Measurements from ENCODE around the gene MFSD8.
"Not testable (repeated sequence)": the region's sequence is repeated elsewhere in the genome, so short reads cannot be mapped to it uniquely, and the experiment has no call there.

MFSD8 gene

GRCh38 chr4:127967141-127967775 lies 2.3 kb upstream of the MFSD8 start:
- no peak for TF ChIP-seq ZNF274 (IDR thresholded peaks at IDR 0.05; ENCODE audit: low read depth, low read length)
- H3K4me3 ChIP-seq (ENCODE audit: low read length): no peak overlapping the region

- H3K4me3 ChIP-seq (ENCODE audit: low read length): peak overlapping the region; percentile 89
- no peak for TF ChIP-seq ZNF274 (IDR thresholded peaks at IDR 0.05; ENCODE audit: low read depth, low read length)
These were observed 816 bp upstream of the MFSD8 start for GRCh38 chr4:127965803-127966175.

- peak overlapping the region; percentile 67 for H3K4me3 ChIP-seq (ENCODE audit: low read length)
These were observed 429 bp downstream of the MFSD8 start for GRCh38 chr4:127964426-127965061.

DNA sequence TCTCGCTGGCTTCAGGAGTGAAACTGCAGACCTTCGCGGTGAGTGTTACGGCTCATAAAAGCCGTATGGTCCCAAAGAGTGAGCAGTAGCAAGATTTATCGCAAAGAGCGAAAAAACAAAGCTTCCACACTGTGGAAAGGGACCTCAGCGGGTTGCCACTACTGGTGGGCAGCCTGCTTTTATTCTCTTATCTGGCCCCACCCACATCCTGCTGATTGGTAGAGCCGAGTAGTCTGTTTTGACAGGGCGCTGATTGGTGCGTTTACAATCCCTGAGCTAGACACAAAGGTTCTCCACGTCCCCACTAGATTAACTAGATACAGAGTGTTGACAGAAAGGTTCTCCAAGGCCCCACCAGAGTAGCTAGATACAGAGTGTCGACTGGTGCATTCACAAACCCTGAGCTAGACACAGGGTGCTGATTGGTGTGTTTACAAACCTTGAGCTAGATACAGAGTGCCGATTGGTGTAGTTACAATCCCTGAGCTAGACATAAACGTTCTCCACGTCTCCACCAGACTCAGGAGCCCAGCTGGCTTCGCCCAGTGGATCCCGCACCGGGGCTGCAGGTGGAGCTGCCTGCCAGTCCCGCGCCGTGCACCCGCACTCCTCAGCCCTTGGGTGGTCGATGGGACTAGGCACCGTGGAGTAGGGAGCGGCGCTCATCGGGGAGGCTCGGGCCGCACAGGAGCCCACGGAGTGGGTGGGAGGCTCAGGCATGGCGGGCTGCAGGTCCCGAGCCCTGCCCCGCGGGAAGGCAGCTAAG lies 1.2 kb downstream of the MFSD8 start:
- peak overlapping the region; percentile 67; the same call in 1 of the 2 replicates for H3K4me3 ChIP-seq (ENCODE audit: low read length)

- no peak for TF ChIP-seq ZNF274 (IDR thresholded peaks at IDR 0.05; ENCODE audit: low read depth, low read length)
- H3K4me3 ChIP-seq (ENCODE audit: low read length): no peak overlapping the region
These were observed 5.2 kb downstream of the MFSD8 start for GRCh38 chr4:127959794-127960193.

- no peak for TF ChIP-seq ZNF274 (IDR thresholded peaks at IDR 0.05; ENCODE audit: low read depth, low read length)
- H3K4me3 ChIP-seq (ENCODE audit: low read length): no peak overlapping the region
These were observed 7.9 kb downstream of the MFSD8 start for GRCh38 chr4:127957105-127957504.

DNA sequence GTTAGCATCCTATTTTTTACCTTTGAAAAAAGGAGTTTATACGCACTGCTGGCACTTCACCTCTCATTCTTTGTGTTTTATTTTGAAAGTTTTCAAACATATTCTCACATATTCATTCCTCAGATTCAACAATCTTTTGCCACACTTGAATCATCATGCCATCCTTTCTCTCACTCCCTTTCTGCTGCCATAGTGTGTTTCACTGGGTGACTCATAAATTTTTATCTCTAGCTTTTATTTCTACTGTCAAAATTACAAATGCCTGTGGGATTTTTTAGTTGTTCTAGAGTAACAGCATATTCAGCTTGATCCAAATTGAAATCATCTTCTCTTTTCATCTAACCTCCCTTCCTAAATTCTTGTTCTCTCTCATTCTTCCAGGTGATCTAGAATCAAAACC lies 28.0 kb downstream of the MFSD8 start:
- H3K4me3 ChIP-seq (ENCODE audit: low read length): no peak overlapping the region
- no peak for TF ChIP-seq ZNF274 (IDR thresholded peaks at IDR 0.05; ENCODE audit: low read depth, low read length)

GRCh38 chr4:127931836-127932235 lies 33.1 kb downstream of the MFSD8 start:
- not testable (repeated sequence) for H3K4me3 ChIP-seq (ENCODE audit: low read length)

DNA sequence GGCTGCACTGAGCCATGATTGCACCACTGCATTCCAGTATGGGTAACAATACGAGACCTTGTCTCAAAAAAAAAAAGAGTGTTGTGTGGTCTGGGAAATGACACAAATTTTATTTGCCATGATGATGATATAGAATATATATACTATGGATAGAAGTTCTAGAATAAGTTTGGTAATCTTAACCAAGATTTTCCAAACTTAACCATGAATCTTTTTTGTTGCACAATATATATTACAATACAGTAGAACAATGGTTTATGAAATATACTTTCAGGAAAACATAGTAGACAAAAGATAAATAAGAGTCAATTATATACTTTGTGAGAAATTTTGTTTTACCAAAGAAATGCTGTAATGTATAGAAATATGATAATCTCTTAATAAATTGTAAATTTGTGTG lies 34.8 kb downstream of the MFSD8 start:
- no peak overlapping the region for H3K4me3 ChIP-seq (ENCODE audit: low read length)
- TF ChIP-seq ZNF274 (IDR thresholded peaks at IDR 0.05; ENCODE audit: low read depth, low read length): no peak

DNA sequence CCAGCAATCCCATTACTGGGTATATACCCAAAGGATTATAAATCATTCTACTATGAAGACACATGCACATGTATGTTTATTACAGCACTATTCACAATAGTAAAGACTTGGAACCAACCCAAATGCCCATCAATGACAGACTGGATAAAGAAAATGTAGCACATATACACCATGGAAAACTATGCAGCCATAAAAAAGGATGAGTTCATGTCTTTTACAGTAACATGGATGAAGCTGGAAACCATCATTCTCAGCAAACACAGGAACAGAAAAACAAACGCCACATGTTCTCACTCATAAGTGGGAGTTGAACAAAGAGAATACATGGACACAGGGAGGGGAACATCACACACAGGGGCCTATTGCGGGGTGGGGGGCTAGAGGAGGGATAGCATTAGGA lies 39.3 kb downstream of the MFSD8 start:
- H3K4me3 ChIP-seq (ENCODE audit: low read length): not testable (repeated sequence)

- TF ChIP-seq ZNF274 (IDR thresholded peaks at IDR 0.05; ENCODE audit: low read depth, low read length): no peak
- no peak overlapping the region for H3K4me3 ChIP-seq (ENCODE audit: low read length)
These were observed 42.7 kb downstream of the MFSD8 start for GRCh38 chr4:127922226-127922625.

GRCh38 chr4:127920521-127920920 lies 44.5 kb downstream of the MFSD8 start:
- no peak overlapping the region for H3K4me3 ChIP-seq (ENCODE audit: low read length)
- TF ChIP-seq ZNF274 (IDR thresholded peaks at IDR 0.05; ENCODE audit: low read depth, low read length): no peak

DNA sequence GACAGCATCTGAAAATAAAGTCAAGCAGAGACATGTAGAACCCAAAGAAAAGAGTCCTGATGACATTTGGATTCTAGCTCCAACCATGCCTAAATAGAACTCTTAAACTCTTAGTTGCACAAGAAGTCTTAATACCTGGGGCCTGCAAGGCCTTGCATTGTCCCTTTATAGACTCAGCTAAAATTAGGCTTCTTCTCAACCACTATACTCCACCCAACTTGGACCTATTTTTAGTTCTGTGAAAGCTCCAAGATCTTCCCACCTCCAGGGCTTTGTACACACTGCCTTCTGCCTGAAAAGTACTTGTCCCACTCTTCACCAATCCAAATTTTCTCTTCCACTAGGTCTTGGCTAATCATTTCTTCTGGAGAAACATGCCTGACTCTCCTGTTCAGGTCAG lies 47.8 kb downstream of the MFSD8 start:
- no peak for TF ChIP-seq ZNF274 (IDR thresholded peaks at IDR 0.05; ENCODE audit: low read depth, low read length)
- H3K4me3 ChIP-seq (ENCODE audit: low read length): no peak overlapping the region

DNA sequence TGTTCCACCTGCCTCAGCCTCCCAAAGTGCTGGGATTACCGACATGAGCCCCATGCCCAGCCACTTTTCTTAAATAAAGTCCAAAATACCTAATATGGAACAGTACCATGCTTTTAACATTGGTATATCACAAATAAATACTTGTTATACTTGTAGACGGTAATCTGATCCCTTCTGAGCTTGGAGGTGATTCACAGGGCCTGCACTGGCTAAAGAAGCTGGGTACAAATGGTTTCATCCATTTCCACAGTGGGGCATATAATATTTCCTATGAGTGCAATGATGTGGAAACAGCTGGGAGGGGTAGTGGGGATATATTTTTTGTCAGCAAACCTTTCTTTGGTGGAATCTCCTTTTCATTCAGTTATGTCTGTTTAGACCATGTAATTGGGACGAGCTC lies 48.5 kb downstream of the MFSD8 start:
- TF ChIP-seq ZNF274 (IDR thresholded peaks at IDR 0.05; ENCODE audit: low read depth, low read length): no peak
- no peak overlapping the region for H3K4me3 ChIP-seq (ENCODE audit: low read length)

GRCh38 chr4:127905029-127905428 lies 59.9 kb downstream of the MFSD8 start:
- H3K4me3 ChIP-seq (ENCODE audit: low read length): no peak overlapping the region
- no peak for TF ChIP-seq ZNF274 (IDR thresholded peaks at IDR 0.05; ENCODE audit: low read depth, low read length)

GRCh38 chr4:127899682-127900081 lies 65.3 kb downstream of the MFSD8 start:
- not testable (repeated sequence) for H3K4me3 ChIP-seq (ENCODE audit: low read length)

All from GM08714 (cell line).